HUES48 (cell line): ENCODE results near the gene ABCB4.
"Not testable (repeated sequence)": the region's sequence is repeated elsewhere in the genome, so short reads cannot be mapped to it uniquely, and the experiment has no call there.

Experiments used
- H3K27ac ChIP-seq: one replicate; pipeline ENCODE4 v1.7.0; 2013; ENCODE audit warnings: low read depth, low read length, inconsistent platforms
- H3K27me3 ChIP-seq: 2 replicates; pipeline ENCODE4 v1.6.1; 2013; ENCODE audit warnings: mild to moderate bottlenecking, low read length; ENCODE audit not compliant: control insufficient read depth, insufficient read depth
- H3K36me3 ChIP-seq: 2 replicates; pipeline ENCODE4 v1.6.1; 2013; ENCODE audit warnings: low read length; ENCODE audit not compliant: control insufficient read depth, insufficient read depth
- H3K4me1 ChIP-seq: 2 replicates; pipeline ENCODE4 v1.6.1; 2013; ENCODE audit warnings: mild to moderate bottlenecking, low read length; ENCODE audit not compliant: control insufficient read depth, insufficient read depth
- H3K4me3 ChIP-seq: 2 replicates; pipeline ENCODE4 v1.5.1; 2013; ENCODE audit warnings: mild to moderate bottlenecking, low read depth, low read length
- H3K9ac ChIP-seq: 2 replicates; pipeline ENCODE4 v1.6.1; 2013; ENCODE audit warnings: mild to moderate bottlenecking, low read depth, low read length, moderate library complexity
- H3K9me3 ChIP-seq: 2 replicates; pipeline ENCODE4 v1.6.1; 2013; ENCODE audit warnings: low read length; ENCODE audit not compliant: control insufficient read depth, insufficient read depth

The ABCB4 gene

DNA sequence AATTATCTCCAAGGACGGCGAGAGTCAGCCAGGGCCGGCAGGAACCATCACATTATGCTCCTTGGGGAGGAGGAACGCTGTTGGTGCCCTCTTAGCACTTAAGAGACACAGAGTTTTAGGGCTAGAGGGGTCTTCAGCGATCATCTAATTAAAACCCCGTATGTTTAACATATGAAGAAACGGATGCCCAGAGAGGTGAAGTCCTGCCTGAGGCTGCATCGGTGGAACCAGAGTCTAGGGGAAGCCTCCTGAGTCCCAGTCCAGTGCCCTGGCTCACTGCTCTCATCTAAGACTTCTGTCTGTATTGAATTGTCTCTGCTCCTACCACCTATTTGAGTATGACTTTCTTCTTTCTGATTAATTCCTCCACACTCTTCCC lies 688 bp upstream of the ABCB4 start:
- Histone ChIP-seq H3K27me3 (peaks cover 46% of the 10 kb centered on the region), H3K36me3 (no peaks in the 10 kb centered on the region), H3K27ac (no peak overlapping the region), H3K9ac (no peak overlapping the region), H3K9me3 (no peaks in the 10 kb centered on the region), H3K4me1 (peaks cover 18% of the 10 kb centered on the region), H3K4me3 (peak overlapping the region; percentile 67)

DNA sequence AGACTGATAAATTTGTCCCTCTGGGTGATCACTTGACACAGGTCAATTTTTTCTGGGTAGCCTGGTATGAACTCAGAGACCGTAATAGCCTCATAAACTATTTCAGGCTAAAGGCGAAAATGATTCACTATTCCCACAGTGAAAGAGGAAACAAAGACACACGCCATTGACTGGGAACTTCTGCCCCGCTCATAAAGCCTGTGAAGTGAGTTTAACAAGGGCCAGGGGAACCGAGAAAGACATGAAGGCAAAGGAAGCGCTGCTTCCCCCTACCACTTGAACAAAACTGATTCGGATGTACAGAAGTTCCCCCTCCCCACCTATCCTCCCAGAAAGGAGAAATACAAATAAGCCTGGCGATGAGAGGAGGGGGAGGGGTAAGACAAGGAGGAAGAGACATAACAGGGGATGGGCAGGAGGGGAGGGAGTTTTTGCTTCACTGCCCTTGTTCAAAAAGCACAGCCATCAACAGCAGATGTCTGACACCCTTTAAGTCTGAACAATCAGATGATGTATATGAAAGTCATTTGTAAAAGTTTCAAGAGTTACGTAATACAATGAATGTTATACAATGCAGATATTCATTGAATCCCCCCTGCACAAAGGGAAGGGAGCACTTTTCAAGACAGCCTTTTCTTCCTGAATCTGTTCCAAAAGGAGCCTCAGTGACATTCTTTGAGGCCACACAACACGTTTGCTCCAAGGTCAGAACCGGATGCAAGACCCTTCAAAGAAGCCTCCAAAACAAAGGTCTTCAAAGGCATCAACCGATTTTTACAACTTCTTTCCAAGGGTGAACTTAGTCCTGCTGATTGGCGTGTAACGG lies 734 bp downstream of the ABCB4 start:
- H3K9ac ChIP-seq = no peak overlapping the region
- H3K4me1 ChIP-seq = peaks cover 18% of the 10 kb centered on the region
- H3K4me3 ChIP-seq = peak overlapping the region; percentile 67
- peaks cover 46% of the 10 kb centered on the region for H3K27me3 ChIP-seq
- no peaks in the 10 kb centered on the region for H3K36me3 ChIP-seq
- no peaks in the 10 kb centered on the region for H3K9me3 ChIP-seq
- H3K27ac ChIP-seq = no peak overlapping the region

DNA sequence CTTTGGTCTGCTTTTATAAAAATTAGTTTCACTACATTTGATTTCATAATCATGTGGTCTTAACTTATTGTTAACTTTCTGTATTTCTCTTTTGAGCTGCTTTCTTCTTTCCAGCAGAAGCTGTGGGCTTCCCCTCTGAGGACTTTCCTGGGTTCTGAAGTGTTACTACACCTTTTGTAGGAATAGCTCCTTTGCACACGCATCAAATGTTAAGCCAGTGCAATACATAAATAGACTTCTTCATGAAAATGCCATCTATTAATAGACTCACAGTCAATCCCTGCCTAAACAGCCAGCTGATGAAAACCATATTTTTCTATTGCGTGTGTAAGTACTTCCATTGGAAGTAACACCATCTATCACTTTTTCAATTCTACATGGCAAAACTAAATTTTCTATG lies 1.5 kb downstream of the ABCB4 start:
- no peak overlapping the region for H3K4me3 ChIP-seq
- H3K27me3 ChIP-seq = peaks cover 46% of the 10 kb centered on the region
- no peak overlapping the region for H3K9ac ChIP-seq
- no peaks in the 10 kb centered on the region for H3K36me3 ChIP-seq
- H3K9me3 ChIP-seq = no peaks in the 10 kb centered on the region
- H3K27ac ChIP-seq = no peak overlapping the region
- peaks cover 15% of the 10 kb centered on the region for H3K4me1 ChIP-seq

DNA sequence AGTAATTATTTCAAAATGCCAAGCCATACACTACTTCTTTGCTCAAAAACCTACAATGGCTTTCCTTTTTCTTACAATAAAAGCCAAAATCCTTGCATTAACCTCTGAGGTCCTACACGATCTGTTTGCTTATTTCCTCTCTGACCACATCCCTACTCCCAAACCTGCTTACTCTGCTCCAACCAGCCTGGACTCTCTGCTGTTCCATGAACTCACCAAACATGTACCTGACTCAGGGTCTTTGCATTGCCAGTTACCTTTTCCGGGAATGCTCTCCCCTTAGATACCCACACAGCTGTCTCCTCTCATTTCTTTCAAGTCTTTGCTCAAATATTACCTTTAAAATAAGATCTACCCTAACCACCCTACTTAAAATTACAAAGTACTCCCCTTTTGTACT lies 2.3 kb downstream of the ABCB4 start:
- no peak overlapping the region for H3K27ac ChIP-seq
- H3K9me3 ChIP-seq = no peaks in the 10 kb centered on the region
- H3K27me3 ChIP-seq = peaks cover 46% of the 10 kb centered on the region
- H3K9ac ChIP-seq = no peak overlapping the region
- no peak overlapping the region for H3K4me3 ChIP-seq
- H3K4me1 ChIP-seq = peaks cover 15% of the 10 kb centered on the region
- H3K36me3 ChIP-seq = no peaks in the 10 kb centered on the region

DNA sequence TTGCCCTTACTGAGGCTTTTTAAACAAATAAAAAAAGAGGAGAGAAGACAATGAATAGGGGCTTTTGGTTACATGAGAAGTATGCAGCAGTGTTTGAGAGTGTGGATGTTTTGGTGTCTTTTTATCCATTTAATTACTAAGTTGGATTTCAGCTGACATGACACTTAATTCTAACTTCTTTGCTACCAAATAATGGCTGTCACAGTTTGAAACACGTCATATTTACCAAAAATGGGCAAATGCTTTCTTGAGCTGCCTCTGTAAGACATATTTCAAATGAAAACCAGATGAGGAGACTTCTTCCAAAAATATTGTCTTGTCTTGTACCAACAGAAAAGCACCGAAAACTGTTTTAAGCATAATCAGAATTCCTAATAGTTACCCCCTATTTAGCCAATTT lies 4.0 kb downstream of the ABCB4 start:
- Histone ChIP-seq H3K36me3 (no peaks in the 10 kb centered on the region), H3K9me3 (no peaks in the 10 kb centered on the region)

DNA sequence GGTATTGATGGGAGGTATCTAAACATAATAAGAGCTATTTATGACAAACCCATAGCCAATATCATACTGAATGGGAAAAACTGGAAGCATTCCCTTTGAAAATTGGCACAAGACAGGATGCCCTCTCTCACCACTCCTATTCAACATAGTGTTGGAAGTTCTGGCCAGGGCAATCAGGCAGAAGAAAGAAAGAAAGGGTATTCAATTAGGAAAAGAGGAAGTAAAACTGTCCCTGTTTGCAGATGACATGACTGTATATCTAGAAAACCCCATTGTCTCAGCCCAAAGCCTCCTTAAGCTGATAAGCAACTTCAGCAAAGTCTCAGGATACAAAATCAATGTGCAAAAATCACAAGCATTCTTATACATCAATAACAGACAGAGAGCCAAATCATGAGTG lies 6.3 kb downstream of the ABCB4 start:
- not testable (repeated sequence) for H3K9me3 ChIP-seq, H3K27ac ChIP-seq, H3K9ac ChIP-seq, H3K36me3 ChIP-seq, H3K4me3 ChIP-seq
- peaks cover 12% of the 10 kb centered on the region; the same call in 1 of the 2 replicates for H3K4me1 ChIP-seq
- H3K27me3 ChIP-seq = peaks cover 11% of the 10 kb centered on the region

More for the DNA sequence above, 4.0 kb downstream of the ABCB4 start:
- Histone ChIP-seq H3K27ac (no peak overlapping the region), H3K4me3 (no peak overlapping the region), H3K27me3 (peaks cover 32% of the 10 kb centered on the region), H3K4me1 (peaks cover 15% of the 10 kb centered on the region), H3K9ac (no peak overlapping the region)

DNA sequence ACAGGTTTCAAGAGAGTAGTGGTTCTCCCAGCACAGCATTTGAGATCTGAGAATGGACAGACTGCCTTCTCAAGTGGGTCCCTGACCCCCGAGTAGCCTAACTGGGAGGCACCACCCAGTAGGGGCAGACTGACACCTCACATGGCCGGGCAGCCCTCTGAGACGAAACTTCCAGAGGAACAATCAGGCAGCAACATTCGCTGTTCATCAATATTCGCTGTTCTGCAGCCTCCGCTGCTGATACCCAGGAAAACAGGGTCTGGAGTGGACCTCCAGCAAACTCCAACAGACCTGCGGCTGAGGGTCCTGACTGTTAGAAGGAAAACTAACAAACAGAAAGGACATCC lies 10.0 kb downstream of the ABCB4 start:
- H3K4me1 ChIP-seq = peaks cover 11% of the 10 kb centered on the region; the same call in 1 of the 2 replicates
- not testable (repeated sequence) for H3K9me3 ChIP-seq, H3K27ac ChIP-seq, H3K4me3 ChIP-seq, H3K9ac ChIP-seq, H3K27me3 ChIP-seq, H3K36me3 ChIP-seq

DNA sequence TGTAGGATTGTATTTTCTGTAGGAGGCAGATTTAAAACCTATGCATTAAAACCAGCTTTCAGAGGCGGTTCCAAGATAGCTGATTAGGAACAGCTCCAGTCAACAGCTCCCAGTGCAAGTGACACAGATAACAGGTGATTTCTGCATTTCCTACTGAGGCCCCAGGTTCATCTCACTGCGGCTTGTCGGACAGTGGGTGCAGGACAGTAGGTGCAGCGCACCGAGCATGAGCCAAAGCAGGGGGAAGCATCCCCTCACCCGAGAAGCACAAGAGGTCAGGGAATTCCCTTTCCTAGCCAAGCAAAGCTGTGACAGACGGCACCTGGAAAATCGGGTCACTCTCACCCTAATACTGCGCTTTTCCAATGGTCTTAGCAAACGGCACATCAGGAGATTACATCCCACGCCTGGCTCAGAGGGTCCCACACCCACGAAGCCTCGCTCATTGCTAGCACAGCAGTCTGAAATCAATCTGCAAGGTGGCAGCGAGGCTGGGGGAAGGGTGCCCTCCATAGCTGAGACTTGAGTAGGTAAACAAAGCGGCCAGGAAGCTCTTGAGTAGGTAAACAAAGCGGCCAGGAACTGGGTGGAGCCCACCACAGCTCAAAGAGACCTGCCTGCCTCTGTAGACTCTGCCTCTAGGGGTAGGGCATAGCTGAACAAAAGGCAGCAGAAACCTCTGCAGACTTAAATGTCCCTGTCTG lies 10.5 kb downstream of the ABCB4 start:
- peak overlapping the region; percentile 54; the same call in 1 of the 2 replicates for H3K9ac ChIP-seq
- H3K27me3 ChIP-seq, H3K9me3 ChIP-seq, H3K36me3 ChIP-seq: not testable (repeated sequence)
- peak overlapping the region; percentile 54 for H3K4me3 ChIP-seq
- H3K27ac ChIP-seq = peak overlapping the region; percentile 51
- H3K4me1 ChIP-seq = peaks cover 11% of the 10 kb centered on the region; the same call in 1 of the 2 replicates

DNA sequence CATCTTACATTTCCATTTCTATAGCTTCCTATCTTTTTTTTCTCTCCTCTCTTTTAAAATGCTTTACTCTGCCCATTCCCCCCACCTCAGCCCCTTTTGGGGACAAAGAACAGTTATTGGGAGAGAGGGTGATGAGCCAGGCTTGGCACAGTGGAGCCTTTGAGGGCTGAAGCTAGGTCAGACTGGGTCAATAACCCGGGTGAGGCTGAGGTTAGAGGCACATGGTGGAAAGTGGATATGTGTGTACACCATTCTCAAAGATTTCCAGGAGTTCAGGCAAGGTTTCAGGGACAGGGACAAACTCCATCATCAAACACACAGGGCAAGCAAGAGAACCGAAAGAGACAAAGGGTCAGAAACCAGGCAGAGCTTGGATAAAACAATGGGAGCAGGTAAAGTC lies 11.5 kb downstream of the ABCB4 start:
- Histone ChIP-seq H3K4me3 (no peak overlapping the region), H3K9ac (no peak overlapping the region), H3K4me1 (peaks cover 11% of the 10 kb centered on the region; the same call in 1 of the 2 replicates), H3K36me3 (no peaks in the 10 kb centered on the region), H3K9me3 (no peaks in the 10 kb centered on the region), H3K27ac (no peak overlapping the region), H3K27me3 (no peaks in the 10 kb centered on the region)

DNA sequence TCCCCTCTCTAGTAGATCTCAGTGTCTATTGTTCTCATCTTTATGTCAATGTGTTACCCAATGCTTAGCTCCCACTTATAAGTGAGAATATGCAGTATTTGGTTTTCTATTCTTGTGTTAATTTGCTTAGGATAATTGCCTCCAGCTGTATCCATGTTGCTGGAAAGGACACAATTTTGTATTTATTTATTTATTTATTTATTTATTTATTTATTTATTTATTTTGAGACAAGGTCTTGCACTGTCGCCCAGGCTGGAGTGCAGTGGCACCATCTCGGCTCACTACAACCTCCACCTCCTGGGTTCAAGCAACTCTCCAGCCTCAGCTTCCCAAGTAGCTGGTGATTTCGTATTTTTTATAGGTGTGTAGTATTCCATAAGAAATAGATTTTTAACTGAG lies 15.0 kb downstream of the ABCB4 start:
- not testable (repeated sequence) for H3K36me3 ChIP-seq, H3K4me1 ChIP-seq

DNA sequence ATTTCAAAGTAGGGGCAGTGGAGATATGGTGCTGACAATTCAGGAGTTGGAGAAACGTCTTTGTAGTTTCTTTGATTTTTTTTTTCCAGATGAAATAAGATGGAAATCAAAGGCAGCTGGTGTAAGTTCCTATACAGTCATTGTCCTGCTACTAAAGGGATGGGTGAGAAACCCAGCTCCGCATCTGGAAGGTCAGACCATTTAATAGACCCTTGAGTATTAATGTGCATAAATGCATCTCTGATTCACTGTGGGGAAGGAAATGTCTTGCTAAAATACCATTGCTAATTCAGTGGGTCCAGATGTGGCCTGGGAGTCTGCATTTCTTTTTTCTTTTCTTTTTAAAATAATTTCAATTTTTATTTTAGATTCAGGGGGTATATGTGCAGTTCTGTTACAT lies 15.5 kb downstream of the ABCB4 start:
- Histone ChIP-seq H3K9ac (no peak overlapping the region), H3K4me1 (peaks cover 6% of the 10 kb centered on the region; the same call in 1 of the 2 replicates), H3K36me3 (no peaks in the 10 kb centered on the region), H3K4me3 (no peak overlapping the region), H3K9me3 (no peaks in the 10 kb centered on the region), H3K27ac (no peak overlapping the region), H3K27me3 (no peaks in the 10 kb centered on the region)

More for the DNA sequence above, 15.0 kb downstream of the ABCB4 start:
- not testable (repeated sequence) for H3K4me3 ChIP-seq, H3K27me3 ChIP-seq, H3K9ac ChIP-seq, H3K27ac ChIP-seq, H3K9me3 ChIP-seq
